Activated CD8-positive, alpha-beta T cell treated with anti-CD3 and anti-CD28 coated beads, Interleukin-2, amount 10 ng/mL, durations not matched to agents 7 days and 5 days (primary cell): ENCODE measurements around the gene L1CAM. TPM values are rescaled to one million over a fixed set of nuclear protein-coding genes. Genes with fewer than 3 reads are reported as not detected.

Experiments
- ATAC-seq: fragments of 150-1000 bp; cut with Tn5 transposase; one replicate; pipeline ENCODE4 v1.10.0; 2021; ENCODE audit warnings: moderate library complexity
- CTCF ChIA-PET: fragments of 350-600 bp; sonication (Branson Sonifier 250); formaldehyde crosslinking; loops from one replicate; lab custom pipeline; 2021; ENCODE audit warnings: antibody characterized with exemption; lab: Charles Lee
- POLR2A ChIA-PET: fragments of 350-600 bp; sonication (Branson Sonifier 250); formaldehyde crosslinking; loops from one replicate; lab custom pipeline; 2021; ENCODE audit warnings: antibody characterized with exemption; lab: Charles Lee
- DNase-seq: peaks from one replicate; pipeline ENCODE4 v3.0.0-alpha.2; 2020
- H3K27ac Mint-ChIP-seq: one replicate; pipeline ENCODE4 v1.8.0; 2021; ENCODE audit warnings: mild to moderate bottlenecking, mixed read lengths
- H3K27me3 Mint-ChIP-seq: one replicate; pipeline ENCODE4 v1.8.0; 2021; ENCODE audit warnings: low read depth, mixed read lengths
- H3K36me3 Mint-ChIP-seq: one replicate; pipeline ENCODE4 v1.8.0; 2021; ENCODE audit warnings: low read depth, mixed read lengths
- H3K4me1 Mint-ChIP-seq: one replicate; pipeline ENCODE4 v1.8.0; 2021; ENCODE audit warnings: low read depth, mixed read lengths
- H3K4me3 Mint-ChIP-seq: one replicate; pipeline ENCODE4 v1.8.0; 2021; ENCODE audit warnings: mild to moderate bottlenecking, mixed read lengths
- H3K9me3 Mint-ChIP-seq: one replicate; pipeline ENCODE4 v1.8.0; 2022; ENCODE audit warnings: mixed read lengths; ENCODE audit not compliant: insufficient read depth
- total RNA-seq, 2 experiments: library from RNA; stranded (reverse); gene quantifications; one replicate each; pipeline ENCODE4 v1.2.3, GENCODE V29; 2021

The L1CAM gene
- total RNA-seq, 2 experiments from 2014 or later = 7.1 to 7.5 TPM

- H3K27ac Mint-ChIP-seq = no peak overlapping the region
Measured at GRCh38 chrX:153874366-153875125, 11.4 kb downstream of the L1CAM start.

GRCh38 chrX:153874085-153874365 is 11.9 kb downstream of the L1CAM start:
- H3K36me3 Mint-ChIP-seq = no peaks in the 10 kb centered on the region
- peaks cover 15% of the 10 kb centered on the region for H3K27me3 Mint-ChIP-seq
- H3K27ac Mint-ChIP-seq = no peak overlapping the region
- DNase-seq = no peak
- POLR2A ChIA-PET = no interaction called here
- ATAC-seq = no peak
- H3K9me3 Mint-ChIP-seq = no peaks in the 10 kb centered on the region
- H3K4me1 Mint-ChIP-seq = peaks cover 18% of the 10 kb centered on the region
- H3K4me3 Mint-ChIP-seq = no peak overlapping the region
- CTCF ChIA-PET = no interaction called here

More at GRCh38 chrX:153874366-153875125, 11.4 kb downstream of the L1CAM start:
- ChIA-PET CTCF (no interaction called here), POLR2A (no interaction called here)
- Mint-ChIP-seq H3K27me3 (peaks cover 19% of the 10 kb centered on the region), H3K4me1 (peaks cover 21% of the 10 kb centered on the region), H3K36me3 (no peaks in the 10 kb centered on the region), H3K4me3 (no peak overlapping the region), H3K9me3 (no peaks in the 10 kb centered on the region)
- no peak for DNase-seq
- no peak for ATAC-seq

GRCh38 chrX:153873282-153874084 is 12.5 kb downstream of the L1CAM start:
- CTCF ChIA-PET = no interaction called here
- Mint-ChIP-seq H3K4me3 (no peak overlapping the region), H3K27me3 (peaks cover 14% of the 10 kb centered on the region), H3K9me3 (no peaks in the 10 kb centered on the region), H3K36me3 (no peaks in the 10 kb centered on the region), H3K27ac (no peak overlapping the region), H3K4me1 (peaks cover 13% of the 10 kb centered on the region)
- POLR2A ChIA-PET = no interaction called here
- DNase-seq (no peak), ATAC-seq (no peak)

GRCh38 chrX:153871946-153872878 is 13.8 kb downstream of the L1CAM start:
- Mint-ChIP-seq H3K4me1 (peaks cover 2% of the 10 kb centered on the region), H3K27me3 (peaks cover 9% of the 10 kb centered on the region), H3K4me3 (no peak overlapping the region), H3K9me3 (no peaks in the 10 kb centered on the region), H3K27ac (no peak overlapping the region), H3K36me3 (no peaks in the 10 kb centered on the region)
- ATAC-seq (no peak), DNase-seq (no peak)
- POLR2A ChIA-PET = no interaction called here
- CTCF ChIA-PET = no interaction called here

- H3K36me3 Mint-ChIP-seq = no peaks in the 10 kb centered on the region
- POLR2A ChIA-PET = no interaction called here
- ATAC-seq (no peak), DNase-seq (no peak)
- no peak overlapping the region for H3K4me3 Mint-ChIP-seq
- no peaks in the 10 kb centered on the region for H3K9me3 Mint-ChIP-seq
- H3K27me3 Mint-ChIP-seq = peaks cover 9% of the 10 kb centered on the region
- H3K4me1 Mint-ChIP-seq = peaks cover 2% of the 10 kb centered on the region
- CTCF ChIA-PET = no interaction called here
- H3K27ac Mint-ChIP-seq = no peak overlapping the region
Measured at GRCh38 chrX:153871451-153871850, 14.5 kb downstream of the L1CAM start.

- ATAC-seq = no peak
- no peak for DNase-seq
- Mint-ChIP-seq H3K4me3 (no peak overlapping the region), H3K36me3 (no peaks in the 10 kb centered on the region), H3K27ac (no peak overlapping the region), H3K9me3 (no peaks in the 10 kb centered on the region), H3K4me1 (no peaks in the 10 kb centered on the region), H3K27me3 (peaks cover 5% of the 10 kb centered on the region)
- POLR2A ChIA-PET = no interaction called here
- CTCF ChIA-PET = no interaction called here
Measured at GRCh38 chrX:153870791-153871360, 15.1 kb downstream of the L1CAM start.

- H3K36me3 Mint-ChIP-seq = no peaks in the 10 kb centered on the region
- H3K27me3 Mint-ChIP-seq = peaks cover 5% of the 10 kb centered on the region
- no peak for DNase-seq
- ChIA-PET POLR2A (no interaction called here), CTCF (no interaction called here)
- no peak overlapping the region for H3K4me3 Mint-ChIP-seq
- no peaks in the 10 kb centered on the region for H3K9me3 Mint-ChIP-seq
- no peak for ATAC-seq
- no peak overlapping the region for H3K27ac Mint-ChIP-seq
- H3K4me1 Mint-ChIP-seq = no peaks in the 10 kb centered on the region
Measured at GRCh38 chrX:153870288-153870690, 15.7 kb downstream of the L1CAM start.

- CTCF ChIA-PET = no interaction called here
- ATAC-seq (no peak), DNase-seq (no peak)
- Mint-ChIP-seq H3K4me1 (no peaks in the 10 kb centered on the region), H3K27me3 (peaks cover 3% of the 10 kb centered on the region), H3K27ac (no peak overlapping the region), H3K36me3 (no peaks in the 10 kb centered on the region), H3K4me3 (no peak overlapping the region), H3K9me3 (no peaks in the 10 kb centered on the region)
- POLR2A ChIA-PET = no interaction called here
Measured at GRCh38 chrX:153869473-153870287, 16.3 kb downstream of the L1CAM start.

- ATAC-seq (no peak), DNase-seq (no peak)
- no peaks in the 10 kb centered on the region for H3K9me3 Mint-ChIP-seq
- no peak overlapping the region for H3K27ac Mint-ChIP-seq
- no peaks in the 10 kb centered on the region for H3K27me3 Mint-ChIP-seq
- no peak overlapping the region for H3K4me3 Mint-ChIP-seq
- no peaks in the 10 kb centered on the region for H3K36me3 Mint-ChIP-seq
- POLR2A ChIA-PET = no interaction called here
- CTCF ChIA-PET = no interaction called here
- no peaks in the 10 kb centered on the region for H3K4me1 Mint-ChIP-seq
Measured at GRCh38 chrX:153868576-153869472, 17.1 kb downstream of the L1CAM start.

GRCh38 chrX:153867671-153868070 is 18.3 kb downstream of the L1CAM start:
- ChIA-PET POLR2A (no interaction called here), CTCF (no interaction called here)
- Mint-ChIP-seq H3K27ac (no peak overlapping the region), H3K4me3 (no peak overlapping the region), H3K36me3 (no peaks in the 10 kb centered on the region), H3K9me3 (no peaks in the 10 kb centered on the region), H3K4me1 (no peaks in the 10 kb centered on the region), H3K27me3 (no peaks in the 10 kb centered on the region)
- no peak for ATAC-seq
- DNase-seq = no peak
